GM10266 (cell line): Measurements from ENCODE around the gene SMCO4.

Experiments
- DNase-seq: peaks from one replicate; pipeline ENCODE4 v3.0.0; 2012; ENCODE audit errors: extremely low spot score
- TF ChIP-seq, protein P1 (sequence below): IDR thresholded peaks from 2 replicates; pipeline ENCODE4 v1.5.1; 2012; ENCODE audit warnings: mild to moderate bottlenecking, low read depth; ENCODE audit not compliant: control insufficient read depth, insufficient read depth; ENCODE audit errors: missing control alignments

SMCO4 gene

DNA sequence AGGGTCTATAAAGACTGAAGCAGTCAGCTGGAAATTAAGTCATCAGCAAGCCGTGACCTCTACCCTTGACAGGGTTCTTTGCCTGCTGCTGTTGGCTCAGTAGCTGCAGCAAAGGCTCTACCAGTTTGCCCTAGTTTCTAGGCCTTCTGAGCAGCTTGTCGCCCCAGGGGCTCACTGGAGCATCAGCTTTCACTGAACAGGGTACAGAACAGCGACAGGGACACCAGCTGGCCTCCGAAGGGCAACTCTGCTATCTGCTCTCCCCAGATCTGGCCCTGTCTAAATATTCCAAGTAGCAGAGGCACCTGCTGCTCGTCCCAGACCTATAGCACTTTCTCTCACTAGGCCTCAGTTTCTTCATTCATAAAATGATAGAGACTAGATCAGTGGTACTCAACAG, 42.4 kb downstream of the SMCO4 start:
- TF ChIP-seq, protein P1, sequence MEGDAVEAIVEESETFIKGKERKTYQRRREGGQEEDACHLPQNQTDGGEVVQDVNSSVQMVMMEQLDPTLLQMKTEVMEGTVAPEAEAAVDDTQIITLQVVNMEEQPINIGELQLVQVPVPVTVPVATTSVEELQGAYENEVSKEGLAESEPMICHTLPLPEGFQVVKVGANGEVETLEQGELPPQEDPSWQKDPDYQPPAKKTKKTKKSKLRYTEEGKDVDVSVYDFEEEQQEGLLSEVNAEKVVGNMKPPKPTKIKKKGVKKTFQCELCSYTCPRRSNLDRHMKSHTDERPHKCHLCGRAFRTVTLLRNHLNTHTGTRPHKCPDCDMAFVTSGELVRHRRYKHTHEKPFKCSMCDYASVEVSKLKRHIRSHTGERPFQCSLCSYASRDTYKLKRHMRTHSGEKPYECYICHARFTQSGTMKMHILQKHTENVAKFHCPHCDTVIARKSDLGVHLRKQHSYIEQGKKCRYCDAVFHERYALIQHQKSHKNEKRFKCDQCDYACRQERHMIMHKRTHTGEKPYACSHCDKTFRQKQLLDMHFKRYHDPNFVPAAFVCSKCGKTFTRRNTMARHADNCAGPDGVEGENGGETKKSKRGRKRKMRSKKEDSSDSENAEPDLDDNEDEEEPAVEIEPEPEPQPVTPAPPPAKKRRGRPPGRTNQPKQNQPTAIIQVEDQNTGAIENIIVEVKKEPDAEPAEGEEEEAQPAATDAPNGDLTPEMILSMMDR = no peak
- no peak for DNase-seq

DNA sequence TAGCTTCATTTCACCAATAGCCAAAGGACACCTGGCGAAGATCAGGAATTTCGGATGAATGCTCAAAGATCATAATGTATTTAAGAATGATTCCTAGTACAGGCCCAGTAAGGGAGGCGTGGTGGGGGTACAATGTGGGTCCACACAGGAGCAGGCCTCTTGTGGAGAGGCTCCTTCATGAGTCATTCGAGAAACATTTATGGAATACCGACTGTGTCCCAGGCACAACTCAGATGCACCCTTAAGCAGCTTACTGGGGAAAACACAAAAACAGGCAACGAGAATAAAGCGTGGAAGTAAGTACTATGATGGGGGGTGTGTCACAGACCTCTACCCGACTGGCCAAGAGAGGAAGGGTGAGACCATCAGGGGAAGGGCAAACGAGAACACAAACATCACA, 44.5 kb downstream of the SMCO4 start:
- TF ChIP-seq, protein P1 = no peak
- no peak for DNase-seq

DNA sequence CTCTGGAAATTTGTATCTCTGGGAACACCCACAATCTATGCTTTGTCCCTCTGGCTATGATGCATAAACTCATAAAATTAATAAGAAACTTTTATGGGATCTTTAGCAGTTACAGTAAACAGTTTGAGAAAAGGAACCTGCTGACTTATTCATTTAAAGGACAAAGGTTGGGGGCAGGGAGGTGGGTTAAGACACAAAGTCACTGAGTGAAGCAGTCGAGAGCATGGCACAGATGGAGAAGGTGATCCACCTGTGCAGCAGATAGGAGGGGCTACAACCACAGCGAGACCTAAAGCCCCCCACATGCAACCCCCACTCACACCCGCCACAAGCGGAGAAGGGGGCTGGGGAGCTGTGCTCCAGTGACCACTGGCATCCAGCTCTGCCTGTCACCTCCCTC, 45.0 kb downstream of the SMCO4 start:
- TF ChIP-seq, protein P1 = no peak

DNA sequence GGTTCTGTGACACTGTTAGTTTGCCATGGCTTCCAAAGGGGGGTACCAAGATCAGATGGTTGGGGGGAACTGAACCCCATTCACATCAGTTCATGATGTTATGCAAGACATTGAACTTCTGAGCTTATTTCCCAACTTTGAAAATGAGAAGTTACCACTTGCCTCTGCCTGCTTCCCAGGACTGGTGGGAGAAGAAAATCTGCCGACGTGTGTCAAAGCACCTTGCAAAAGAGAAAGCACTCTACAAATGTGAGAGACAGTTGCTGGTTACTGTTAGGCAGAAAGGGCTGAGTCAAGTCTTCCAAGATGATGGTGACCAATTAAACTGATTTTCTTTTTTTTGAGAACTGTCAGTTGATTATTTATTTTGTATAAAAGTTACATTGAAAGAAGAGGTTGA, 45.6 kb downstream of the SMCO4 start:
- TF ChIP-seq, protein P1 = no peak

More for the DNA sequence above, 45.0 kb downstream of the SMCO4 start:
- no peak for DNase-seq

DNA sequence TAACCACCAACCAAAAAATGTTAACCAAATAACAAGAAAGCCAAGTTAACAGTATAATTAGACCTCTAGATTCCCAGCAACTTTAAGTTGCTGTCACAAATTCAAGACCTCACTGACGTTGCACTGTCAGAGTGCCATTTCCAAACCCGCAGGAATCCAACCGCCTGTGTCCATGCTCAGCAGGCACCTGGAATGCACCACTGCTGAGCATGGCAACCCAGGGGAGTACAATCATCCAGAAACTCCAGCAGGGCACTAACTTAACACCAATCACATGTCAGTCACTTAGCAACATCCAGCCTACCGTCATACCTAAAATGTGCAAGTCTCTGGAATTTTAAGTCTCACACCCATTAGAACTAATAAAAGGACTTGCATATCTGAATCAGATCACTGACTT, 48.8 kb downstream of the SMCO4 start:
- TF ChIP-seq, protein P1 = no peak
- DNase-seq = no peak

More for the DNA sequence above, 45.6 kb downstream of the SMCO4 start:
- no peak for DNase-seq

DNA sequence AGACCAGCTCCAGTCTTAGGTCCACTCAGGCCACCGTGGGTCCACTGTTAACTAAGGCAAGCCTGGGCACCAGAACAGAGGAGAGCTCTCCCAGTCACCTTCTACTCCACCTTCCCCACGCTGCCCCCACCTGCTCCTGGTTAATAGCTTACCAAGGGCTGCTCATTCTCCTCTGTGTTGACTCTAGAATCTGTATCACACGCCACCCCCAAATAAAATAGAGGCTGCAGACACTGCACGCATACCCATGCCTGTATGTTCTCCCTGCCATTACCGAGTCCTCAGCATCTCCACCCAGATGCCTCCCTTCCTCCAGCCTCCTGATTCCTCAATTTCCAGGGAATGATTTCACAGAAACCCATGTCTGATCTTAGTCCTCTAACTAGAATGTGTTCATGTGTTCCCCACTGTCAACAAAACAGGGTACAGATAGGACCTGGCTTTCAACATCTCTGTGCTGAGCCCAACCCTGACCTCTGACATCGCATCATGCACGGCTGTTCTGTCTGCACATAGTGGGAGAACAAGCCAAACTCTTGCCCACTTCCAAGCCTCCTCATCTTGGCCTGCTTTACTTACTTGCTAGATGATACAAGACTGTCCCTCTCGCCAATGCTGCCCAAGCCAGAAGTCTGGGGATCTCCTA, 49.8 kb downstream of the SMCO4 start:
- no peak for DNase-seq
- TF ChIP-seq, protein P1 = no peak

DNA sequence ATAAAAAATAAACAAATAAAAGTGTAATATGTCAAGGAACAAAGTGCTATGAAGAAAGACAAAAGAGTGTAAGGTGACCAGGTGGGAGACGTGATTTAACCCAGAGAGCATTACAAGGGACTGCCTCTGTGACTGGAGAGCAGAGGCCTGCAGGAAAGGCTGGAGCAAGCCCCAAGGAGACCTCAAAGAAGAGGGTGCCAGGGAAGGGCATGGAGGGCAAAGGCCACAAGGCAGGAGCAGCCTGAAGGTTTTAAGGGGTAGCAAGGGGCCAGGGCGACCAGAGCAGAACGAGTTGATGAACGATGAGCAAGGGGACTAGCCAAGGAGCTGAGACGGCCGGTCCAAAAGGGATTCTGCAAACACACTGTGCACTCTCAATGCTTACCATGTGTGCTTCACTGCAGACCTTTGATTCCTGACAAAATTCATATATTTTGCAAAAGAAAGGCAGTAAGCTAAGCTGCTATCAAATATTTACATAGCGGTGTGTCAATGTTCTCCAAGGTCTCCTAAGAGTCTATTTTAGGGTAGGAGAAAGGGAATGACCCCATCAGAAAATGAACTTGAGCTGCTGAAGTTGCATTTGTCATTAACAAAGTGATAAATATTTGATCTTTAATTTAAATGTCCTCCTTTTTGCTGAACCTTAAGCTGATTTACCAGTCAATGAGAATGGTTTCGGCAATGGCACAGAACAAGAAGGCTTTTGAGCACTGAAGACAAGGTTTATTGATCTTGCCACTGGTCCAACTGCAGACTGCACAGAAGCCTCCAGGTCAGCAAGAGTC, 50.5 kb downstream of the SMCO4 start:
- TF ChIP-seq, protein P1 = no peak
- no peak for DNase-seq
